Measurements from ENCODE around the gene R3HDM1. TPM values are rescaled to one million over a fixed set of nuclear protein-coding genes. Genes with fewer than 3 reads are reported as not detected.
"Not testable (repeated sequence)": the region's sequence is repeated elsewhere in the genome, so short reads cannot be mapped to it uniquely, and the experiment has no call there.

Gene R3HDM1
- total RNA-seq, 1 experiment from 2014 or later: 16.6 TPM

DNA sequence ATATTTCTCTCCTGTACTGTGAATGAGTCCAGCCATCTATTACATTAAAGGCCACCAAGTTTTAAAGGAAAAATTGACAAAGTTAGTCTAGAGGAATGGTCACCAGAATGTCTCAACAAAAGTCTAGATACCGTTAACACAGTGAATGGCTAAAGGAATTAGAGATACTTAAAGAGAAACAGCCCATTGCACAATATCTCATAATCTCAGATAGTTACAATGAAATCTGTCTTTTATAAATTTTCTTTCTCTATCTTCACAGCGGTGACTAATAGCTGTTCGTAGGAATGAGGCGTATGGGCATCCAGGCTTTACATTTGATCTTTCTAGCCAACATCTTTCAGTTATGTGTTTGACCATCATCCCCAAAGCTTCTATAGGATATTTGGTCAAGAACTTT is 30.6 kb downstream of the R3HDM1 start:
- DNase-seq (ENCODE audit: low spot score): no peak
- in situ Hi-C loops (cut with HindIII; ENCODE audit: low sequenced_read_pairs): no loop called here

DNA sequence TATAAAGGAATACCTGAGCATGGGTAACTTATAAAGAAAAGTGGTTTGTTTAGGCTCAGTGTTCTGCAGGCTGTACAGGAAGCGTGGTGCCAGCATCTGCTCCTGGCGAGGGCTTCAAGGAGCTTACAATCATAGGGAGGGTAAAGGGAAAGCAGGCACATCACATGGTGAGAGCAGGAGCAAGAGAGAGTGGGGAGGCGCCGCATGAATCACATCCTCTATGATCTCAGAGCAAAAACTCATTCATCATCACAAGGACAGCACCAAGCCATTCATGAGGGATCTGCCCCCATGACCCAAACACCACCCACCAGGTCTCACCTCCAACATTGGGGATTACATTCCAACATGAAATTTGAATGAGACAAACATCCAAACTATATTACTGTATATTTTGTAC is 32.5 kb downstream of the R3HDM1 start:
- DNase-seq (ENCODE audit: low spot score): no peak
- in situ Hi-C loops (cut with HindIII; ENCODE audit: low sequenced_read_pairs): no loop called here

DNA sequence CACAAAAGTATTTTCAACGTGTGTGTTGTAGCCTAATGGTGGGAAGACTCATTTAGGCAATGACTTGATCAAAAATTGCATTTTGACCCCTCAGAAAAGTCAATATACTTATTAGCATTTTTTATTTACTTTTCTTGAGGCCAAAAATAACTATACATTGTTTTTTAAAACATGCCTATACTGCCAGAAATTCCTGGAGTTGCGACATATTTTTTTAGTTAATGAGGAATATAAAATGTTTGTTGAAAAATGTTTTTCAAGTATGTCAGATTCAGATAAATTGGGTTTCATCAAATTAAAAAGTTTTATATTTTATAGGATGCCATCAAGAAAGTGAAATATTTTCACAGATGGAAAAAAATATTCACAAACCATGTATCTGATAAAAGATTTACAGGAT is 39.6 kb downstream of the R3HDM1 start:
- in situ Hi-C loops (cut with HindIII; ENCODE audit: low sequenced_read_pairs): no loop called here

DNA sequence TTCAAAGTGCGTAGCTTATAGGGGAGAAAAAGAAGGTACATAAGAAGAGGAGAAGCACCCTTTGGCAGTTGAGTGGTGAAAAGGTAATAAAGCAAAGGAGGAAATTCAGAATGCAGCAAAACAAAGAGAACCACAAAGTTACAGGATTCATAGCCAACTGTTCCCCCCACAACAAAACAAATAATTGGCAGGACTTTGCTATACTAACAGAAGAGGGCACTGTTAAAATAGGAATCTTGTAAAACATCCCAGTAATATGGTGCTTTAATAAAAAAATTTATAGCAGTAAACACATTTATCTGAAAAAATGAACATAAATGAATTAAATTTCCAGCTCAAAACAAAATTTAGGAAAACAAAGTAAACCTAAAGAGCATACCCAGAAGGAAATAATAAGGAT is 42.3 kb downstream of the R3HDM1 start:
- in situ Hi-C loops (cut with HindIII; ENCODE audit: low sequenced_read_pairs): no loop called here
- DNase-seq (ENCODE audit: low spot score): no peak

More for the DNA sequence above, 39.6 kb downstream of the R3HDM1 start:
- no peak for DNase-seq (ENCODE audit: low spot score)

DNA sequence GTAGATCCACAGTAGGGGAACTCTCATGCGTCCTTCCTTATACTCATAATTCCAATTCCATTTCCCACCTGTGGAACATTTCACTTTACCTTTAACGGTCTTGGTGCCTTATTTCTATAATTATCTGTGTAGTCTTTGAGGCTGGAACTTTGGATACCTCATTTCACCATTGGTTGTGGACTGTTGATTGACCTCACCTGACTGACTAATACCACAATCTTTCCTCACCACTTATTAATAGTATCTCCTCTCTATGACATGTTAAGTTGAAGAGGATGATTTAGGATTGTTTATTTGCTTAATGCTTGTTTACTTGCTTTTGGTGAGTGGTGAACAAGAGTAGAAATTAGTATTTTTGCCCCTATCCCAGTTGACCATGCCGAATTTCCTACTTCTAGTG is 50.0 kb downstream of the R3HDM1 start:
- in situ Hi-C loops (cut with HindIII; ENCODE audit: low sequenced_read_pairs): loop anchor here (25.0 kb wide), 1 partner anchor 119 kb away; no protein-coding TSS in a partner anchor
- DNase-seq (ENCODE audit: low spot score): no peak

DNA sequence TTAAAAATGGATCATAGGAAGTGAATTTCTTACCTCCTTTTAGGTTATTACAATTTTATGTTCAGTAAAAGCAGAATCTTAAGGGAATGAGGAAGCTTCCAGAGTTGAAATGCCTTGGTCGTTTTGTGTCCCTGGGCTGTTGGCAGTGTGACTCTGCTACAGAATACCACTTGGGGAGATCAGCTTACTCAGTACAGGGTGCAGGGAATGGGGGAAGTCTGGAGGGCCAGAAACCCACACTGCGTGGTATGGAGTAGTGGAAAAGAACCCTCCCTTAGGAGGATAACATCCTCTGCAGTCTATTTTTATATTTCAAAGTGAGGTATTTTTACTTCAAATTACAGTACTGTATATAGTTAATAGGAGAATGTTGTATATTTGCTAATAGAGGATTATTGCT is 51.1 kb downstream of the R3HDM1 start:
- in situ Hi-C loops (cut with HindIII; ENCODE audit: low sequenced_read_pairs): loop anchor here (25.0 kb wide), 1 partner anchor 120 kb away; no protein-coding TSS in a partner anchor
- DNase-seq (ENCODE audit: low spot score): no peak

DNA sequence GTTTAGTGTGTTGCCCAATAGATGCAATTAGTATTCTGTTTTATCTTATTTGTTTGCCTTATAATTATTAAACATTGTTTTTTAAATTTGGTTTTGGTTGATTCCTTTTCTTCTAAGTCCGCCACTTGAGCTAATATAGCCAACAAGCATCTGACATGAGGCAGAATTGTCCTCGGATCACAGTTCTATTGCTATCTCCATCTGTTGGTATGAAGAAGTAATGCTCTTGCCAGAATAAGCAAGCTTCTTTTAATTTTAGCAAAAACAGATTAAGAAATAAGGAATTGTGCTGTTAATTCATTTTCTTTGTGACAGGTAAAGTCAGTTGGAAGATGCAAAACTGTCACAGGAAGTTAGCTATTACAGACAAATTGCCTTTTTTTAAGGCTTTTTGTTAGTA is 54.3 kb downstream of the R3HDM1 start:
- in situ Hi-C loops (cut with HindIII; ENCODE audit: low sequenced_read_pairs): loop anchor here (25.0 kb wide), 1 partner anchor 123 kb away; no protein-coding TSS in a partner anchor
- peak; percentile 44 for DNase-seq (ENCODE audit: low spot score)

DNA sequence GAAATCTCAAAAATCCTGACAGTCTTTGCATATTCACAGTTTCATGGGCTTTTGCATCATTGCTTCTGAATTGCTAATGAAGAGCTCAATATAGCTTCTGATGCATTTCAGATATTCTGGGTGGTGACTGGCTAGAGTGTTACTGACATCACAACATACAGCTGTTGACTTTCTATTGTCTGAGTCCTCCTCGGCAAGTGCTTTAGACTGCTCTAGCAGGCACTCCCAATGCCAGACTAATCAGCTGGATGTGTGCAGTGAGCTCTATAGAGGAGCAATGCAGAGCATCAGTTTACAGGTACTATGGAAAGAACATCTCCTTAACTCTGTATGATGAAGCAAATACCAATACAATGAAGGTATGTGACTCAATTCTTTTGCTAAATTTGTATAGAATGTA is 54.9 kb downstream of the R3HDM1 start:
- DNase-seq (ENCODE audit: low spot score): no peak
- in situ Hi-C loops (cut with HindIII; ENCODE audit: low sequenced_read_pairs): loop anchor here (25.0 kb wide), 1 partner anchor 124 kb away; no protein-coding TSS in a partner anchor

DNA sequence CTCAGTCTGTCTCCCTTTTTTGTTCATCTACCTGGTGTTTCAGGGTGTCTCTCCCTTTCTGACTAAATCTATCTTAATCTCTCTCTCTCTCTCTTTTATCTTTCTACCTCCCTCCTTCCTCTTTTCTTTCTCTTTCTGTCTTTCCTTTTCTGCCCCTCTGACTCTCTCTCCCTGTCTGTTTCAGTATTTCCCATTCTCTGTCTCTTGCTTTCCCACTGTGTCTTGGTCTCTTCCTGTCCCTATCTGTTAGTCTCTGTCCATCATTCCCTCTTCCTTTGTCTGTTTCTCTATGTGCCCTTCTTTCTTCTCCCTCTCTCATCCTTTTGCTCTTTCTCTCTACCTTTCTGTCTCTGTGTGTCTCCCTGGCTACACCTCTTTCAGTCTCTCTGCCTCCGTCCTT is 56.7 kb downstream of the R3HDM1 start:
- in situ Hi-C loops (cut with HindIII; ENCODE audit: low sequenced_read_pairs): loop anchor here (25.0 kb wide), 1 partner anchor 126 kb away; no protein-coding TSS in a partner anchor
- no peak for DNase-seq (ENCODE audit: low spot score)

DNA sequence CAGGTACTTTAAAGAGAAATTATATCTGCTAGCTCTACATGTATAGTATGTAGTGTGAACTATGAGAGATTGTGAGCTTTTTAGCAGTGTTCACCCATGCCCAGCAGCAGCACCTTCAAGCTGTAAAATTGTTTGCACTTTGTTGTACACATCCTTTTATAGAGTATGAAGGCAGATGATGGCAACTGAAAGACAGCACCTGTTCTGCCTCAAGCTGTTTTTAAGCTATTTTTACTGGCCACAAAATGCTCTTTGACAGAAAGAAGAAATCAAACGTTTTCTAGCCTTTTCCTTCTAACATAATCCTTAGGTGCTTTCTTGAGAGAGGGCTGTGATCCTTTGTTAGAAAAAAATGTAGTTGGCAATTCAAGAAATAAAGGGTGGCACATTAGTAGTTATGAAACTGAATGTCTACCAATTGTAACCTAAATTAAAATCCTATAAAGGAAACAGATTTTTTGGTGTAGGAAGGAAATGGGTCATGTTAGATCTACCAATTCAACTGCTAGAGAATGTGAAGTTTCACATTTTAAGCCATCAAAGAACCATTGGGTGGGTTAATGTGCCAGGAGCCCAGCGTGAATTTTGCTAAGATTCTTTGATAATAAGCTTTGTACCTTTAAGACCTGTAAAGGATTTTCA is 59.5 kb downstream of the R3HDM1 start:
- in situ Hi-C loops (cut with HindIII; ENCODE audit: low sequenced_read_pairs): loop anchor here (25.0 kb wide), 1 partner anchor 128 kb away; no protein-coding TSS in a partner anchor
- no peak for DNase-seq (ENCODE audit: low spot score)

DNA sequence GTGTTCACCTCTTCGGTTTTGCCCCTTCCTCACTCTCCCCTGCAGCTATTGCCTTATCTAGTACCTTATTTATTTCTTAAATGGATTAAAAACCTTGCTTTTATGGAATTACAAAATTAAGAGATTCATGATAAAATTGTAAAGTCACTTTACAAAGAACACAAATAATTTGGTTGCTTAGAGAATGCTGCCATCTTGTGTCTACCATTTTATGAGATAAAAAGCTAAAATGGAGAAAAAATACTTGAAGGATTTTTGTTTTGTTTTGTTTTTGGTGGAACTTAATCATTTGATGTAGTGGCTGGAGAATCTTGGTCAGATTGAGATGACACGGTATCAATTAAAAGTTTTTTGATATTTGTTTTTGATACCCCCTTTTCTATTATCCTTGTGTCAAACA is 69.6 kb downstream of the R3HDM1 start:
- no peak for DNase-seq (ENCODE audit: low spot score)
- in situ Hi-C loops (cut with HindIII; ENCODE audit: low sequenced_read_pairs): no loop called here

DNA sequence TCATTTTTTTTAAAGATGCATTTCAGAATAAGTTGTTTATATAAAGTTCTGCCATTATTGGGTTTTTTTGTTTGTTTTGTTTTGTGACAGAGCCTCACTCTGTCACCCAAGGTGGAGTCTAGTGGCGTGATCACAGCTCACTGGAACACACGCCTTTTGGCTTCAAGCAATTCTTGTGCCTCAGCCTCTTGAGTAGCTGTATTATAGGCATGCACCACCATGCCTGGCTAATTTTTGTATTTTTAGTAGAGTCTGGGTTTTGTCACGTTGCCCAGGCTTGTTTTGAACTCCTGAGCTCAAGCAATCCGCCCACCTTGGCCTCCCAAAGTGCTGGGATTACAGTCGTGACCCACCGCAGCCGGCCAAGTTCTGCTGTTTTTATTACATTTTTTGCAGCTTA is 72.3 kb downstream of the R3HDM1 start:
- in situ Hi-C loops (cut with HindIII; ENCODE audit: low sequenced_read_pairs): no loop called here
- DNase-seq (ENCODE audit: low spot score): no peak

DNA sequence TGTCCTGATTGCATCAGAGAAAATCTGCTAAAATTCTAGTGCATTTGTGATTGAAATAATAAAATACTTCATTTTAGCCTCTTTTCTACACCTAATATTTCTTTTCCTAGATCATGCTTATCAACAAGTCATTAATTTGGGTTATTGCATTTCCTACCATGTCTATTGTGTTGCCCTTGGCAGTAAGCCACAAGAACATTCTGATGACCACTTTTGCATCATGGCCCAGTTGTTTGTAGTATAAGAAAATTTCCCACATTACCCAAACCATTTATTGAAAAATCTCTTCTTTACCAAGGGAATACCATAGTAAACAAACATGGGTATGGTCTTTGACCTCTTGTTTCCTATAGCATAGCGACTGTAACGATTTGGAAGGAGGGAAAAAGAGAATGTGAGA is 76.3 kb downstream of the R3HDM1 start:
- no peak for DNase-seq (ENCODE audit: low spot score)
- in situ Hi-C loops (cut with HindIII; ENCODE audit: low sequenced_read_pairs): no loop called here

DNA sequence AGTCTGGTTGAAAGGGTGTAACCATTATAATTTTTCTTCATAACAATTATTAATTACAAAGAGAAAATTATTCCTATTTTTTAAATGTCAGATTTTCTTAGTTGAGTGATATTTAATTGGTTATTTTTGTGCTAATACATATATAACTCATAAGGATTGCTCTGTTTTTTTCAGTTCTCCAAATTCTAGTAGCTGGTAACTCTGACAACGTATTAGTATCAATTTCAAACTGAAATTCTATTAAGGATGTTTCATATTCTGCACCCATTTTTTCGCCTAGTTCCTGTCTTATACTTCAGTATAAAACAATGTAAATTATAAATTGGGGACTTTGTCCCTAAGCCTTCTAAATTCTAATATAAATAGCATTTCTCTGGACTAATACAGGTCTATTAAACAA is 81.0 kb downstream of the R3HDM1 start:
- DNase-seq (ENCODE audit: low spot score): no peak
- in situ Hi-C loops (cut with HindIII; ENCODE audit: low sequenced_read_pairs): no loop called here

DNA sequence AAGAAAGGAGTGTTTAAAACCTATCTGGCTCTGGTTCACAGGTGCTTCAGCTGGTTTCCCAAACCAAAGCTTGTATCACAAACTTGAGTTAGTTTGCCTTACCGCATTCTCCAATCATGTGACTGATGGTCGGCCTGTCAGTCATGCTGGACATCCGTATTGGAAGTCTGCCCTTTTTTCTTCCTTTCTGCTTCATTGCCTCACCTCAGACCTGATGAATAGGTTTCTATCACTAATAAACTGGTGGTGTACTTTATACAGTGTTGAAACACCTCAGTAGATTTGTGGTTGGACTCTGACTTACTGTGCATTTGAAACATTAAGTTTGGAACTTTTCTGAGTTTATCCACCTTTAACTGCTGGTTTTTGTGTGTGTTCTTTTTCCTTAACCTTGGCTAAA is 84.1 kb downstream of the R3HDM1 start:
- in situ Hi-C loops (cut with HindIII; ENCODE audit: low sequenced_read_pairs): no loop called here
- DNase-seq (ENCODE audit: low spot score): no peak

DNA sequence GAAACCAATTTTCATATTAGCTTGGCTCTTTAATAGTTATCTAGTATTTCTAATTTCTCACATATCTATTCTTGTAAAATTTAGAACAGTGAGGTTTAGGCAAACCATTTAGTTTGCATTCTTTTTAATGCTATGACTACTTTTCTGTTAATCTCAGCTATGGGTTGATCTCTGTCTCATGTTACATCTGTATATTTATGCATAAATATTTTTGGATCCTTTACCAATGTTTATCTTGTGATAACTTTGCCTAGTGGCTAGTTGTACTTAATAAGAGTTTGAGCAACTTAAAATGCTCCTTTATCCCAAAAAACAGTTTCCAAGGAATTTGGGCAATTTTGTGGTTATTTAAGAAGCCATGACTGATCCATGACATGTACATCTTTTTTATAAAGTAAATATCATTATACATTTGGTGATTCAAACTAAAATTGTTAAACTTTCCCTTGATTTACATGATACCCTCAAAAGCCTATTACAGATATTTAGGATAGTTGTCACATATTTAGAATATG is 86.3 kb downstream of the R3HDM1 start:
- no peak for DNase-seq (ENCODE audit: low spot score)
- in situ Hi-C loops (cut with HindIII; ENCODE audit: low sequenced_read_pairs): no loop called here

DNA sequence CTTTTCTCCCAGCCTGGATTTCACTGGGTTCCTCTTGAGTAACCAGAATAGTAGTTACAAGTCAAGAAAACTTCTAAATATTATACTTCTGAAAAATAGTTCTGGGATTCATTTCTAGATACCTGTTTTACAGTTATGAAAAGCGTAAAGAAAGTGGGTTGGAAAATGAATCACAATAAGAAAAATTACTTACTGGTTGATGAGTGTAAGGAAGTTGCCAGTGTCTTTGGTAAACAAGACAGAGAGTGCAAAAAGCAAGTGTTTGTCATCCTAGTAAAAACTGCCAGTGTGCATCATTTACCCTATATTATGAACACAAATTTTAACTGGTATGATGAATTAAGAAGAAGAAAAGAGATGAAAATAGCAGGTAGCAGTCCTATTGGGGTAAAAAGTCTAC is 88.9 kb downstream of the R3HDM1 start:
- in situ Hi-C loops (cut with HindIII; ENCODE audit: low sequenced_read_pairs): no loop called here
- no peak for DNase-seq (ENCODE audit: low spot score)

DNA sequence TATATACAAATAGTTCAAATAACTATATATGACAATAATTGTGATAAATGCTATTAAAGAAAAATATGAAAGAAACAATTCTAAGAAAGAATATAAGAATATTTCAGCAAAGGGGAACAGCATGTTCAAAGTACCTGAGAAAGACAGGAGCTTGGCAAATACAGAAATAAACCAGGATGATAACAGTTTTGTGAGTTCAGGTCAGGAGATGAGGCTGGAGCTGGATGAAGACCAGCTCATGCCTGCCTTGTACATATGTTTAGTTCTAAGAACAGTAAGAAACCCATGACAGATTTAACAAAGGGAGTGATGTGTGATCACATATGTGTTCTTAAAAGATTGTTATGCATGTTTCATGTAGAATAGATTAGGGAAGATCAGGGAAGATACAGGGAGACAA is 98.2 kb downstream of the R3HDM1 start:
- in situ Hi-C loops (cut with HindIII; ENCODE audit: low sequenced_read_pairs): no loop called here
- DNase-seq (ENCODE audit: low spot score): no peak

DNA sequence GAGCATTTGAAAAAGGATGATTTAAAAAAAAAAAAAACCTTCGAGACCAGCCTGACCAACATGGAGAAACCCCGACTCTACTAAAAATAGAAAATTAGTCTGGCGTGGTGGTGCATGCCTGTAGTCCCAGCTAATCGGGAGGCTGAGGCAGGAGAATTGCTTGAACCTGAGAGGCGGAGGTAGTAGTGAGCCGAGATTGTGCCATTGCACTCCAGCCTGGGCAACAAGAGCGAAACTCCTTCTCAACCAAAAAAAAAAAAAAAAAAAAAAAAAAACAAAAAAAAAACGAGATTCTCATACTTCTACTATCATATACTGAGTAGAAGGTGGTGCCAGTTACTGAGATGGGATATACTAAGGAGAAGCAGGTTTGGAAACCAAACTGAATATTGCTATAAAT is 98.8 kb downstream of the R3HDM1 start:
- in situ Hi-C loops (cut with HindIII; ENCODE audit: low sequenced_read_pairs); DNase-seq (ENCODE audit: low spot score): not testable (repeated sequence)

DNA sequence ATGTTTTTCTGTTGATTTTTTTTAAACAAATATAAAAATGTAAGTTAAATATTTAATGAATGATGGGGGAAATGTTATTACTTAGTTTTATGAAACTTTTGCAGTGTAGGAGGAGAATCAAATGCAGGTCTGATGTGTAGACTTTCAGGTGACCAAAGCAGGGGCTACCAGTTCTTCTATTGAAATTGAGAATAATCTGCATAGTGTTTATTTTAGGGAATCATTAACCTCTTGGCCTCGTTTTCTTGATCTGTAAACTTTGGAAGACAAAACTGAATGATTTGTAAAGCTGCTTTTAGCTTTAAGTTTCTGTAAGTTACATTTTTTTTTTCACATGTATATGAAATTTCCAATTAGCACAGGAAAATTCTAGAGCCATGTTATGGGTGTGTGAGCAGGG is 99.2 kb downstream of the R3HDM1 start:
- in situ Hi-C loops (cut with HindIII; ENCODE audit: low sequenced_read_pairs): no loop called here

DNA sequence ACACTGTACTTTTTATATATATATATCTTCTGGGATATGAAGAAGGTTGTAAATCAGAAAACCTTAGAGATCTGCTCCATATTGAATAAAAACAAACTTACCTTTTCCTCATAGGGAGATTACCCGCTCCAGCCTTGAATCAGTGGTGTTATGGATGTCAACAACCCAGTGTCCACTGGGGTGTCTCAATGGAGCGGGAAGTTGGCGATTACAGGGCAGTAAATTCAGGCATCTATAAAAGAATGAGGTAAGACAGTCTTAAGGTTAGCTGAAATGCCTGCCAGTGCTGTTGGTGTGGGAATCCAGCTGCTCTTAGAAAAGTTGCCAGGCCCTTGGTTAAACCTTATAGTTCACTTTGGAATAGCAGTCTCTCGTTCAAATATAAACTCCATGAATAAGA is 102.3 kb downstream of the R3HDM1 start:
- DNase-seq (ENCODE audit: low spot score): no peak
- in situ Hi-C loops (cut with HindIII; ENCODE audit: low sequenced_read_pairs): no loop called here

More for the DNA sequence above, 99.2 kb downstream of the R3HDM1 start:
- DNase-seq (ENCODE audit: low spot score): no peak

Data from G401 (cell line).